C1 segment of cervical spinal cord (tissue), 14 donors: ENCODE results near the gene ZNF335.

ENCODE experiments used
- DNase-seq, 14 donors: peaks; one replicate each; lab custom pipeline; 2025; lab: John Stamatoyannopoulos, UW

Gene ZNF335

GRCh38 chr20:45951925-45952834 lies 19.8 kb downstream of the ZNF335 start:
- DNase-seq = no peak

GRCh38 chr20:45950330-45950646 lies 21.7 kb downstream of the ZNF335 start:
- DNase-seq = no peak

GRCh38 chr20:45949542-45950329 lies 22.3 kb downstream of the ZNF335 start:
- peak in 1 of 14 donors; percentile 38 for DNase-seq

- DNase-seq = no peak
These were observed 23.1 kb downstream of the ZNF335 start for GRCh38 chr20:45948742-45949541.

- no peak for DNase-seq
These were observed 23.7 kb downstream of the ZNF335 start for GRCh38 chr20:45948261-45948733.

- no peak for DNase-seq
These were observed 24.7 kb downstream of the ZNF335 start for GRCh38 chr20:45947110-45947866.

- DNase-seq = peak in 6 of 14 donors; percentile 12 to 55 (median 16)
These were observed 25.6 kb downstream of the ZNF335 start for GRCh38 chr20:45946149-45946970.

GRCh38 chr20:45945678-45946148 lies 26.3 kb downstream of the ZNF335 start:
- no peak for DNase-seq

- no peak for DNase-seq
These were observed 26.9 kb downstream of the ZNF335 start for GRCh38 chr20:45944965-45945677.

- no peak for DNase-seq
These were observed 27.6 kb downstream of the ZNF335 start for GRCh38 chr20:45944151-45944964.

- no peak for DNase-seq
These were observed 28.4 kb downstream of the ZNF335 start for GRCh38 chr20:45943613-45944012.

GRCh38 chr20:45940469-45940868 lies 31.5 kb downstream of the ZNF335 start:
- no peak for DNase-seq

- no peak for DNase-seq
These were observed 31.9 kb downstream of the ZNF335 start for GRCh38 chr20:45940053-45940452.

- no peak for DNase-seq
These were observed 33.1 kb downstream of the ZNF335 start for GRCh38 chr20:45938727-45939438.

- no peak for DNase-seq
These were observed 34.2 kb downstream of the ZNF335 start for GRCh38 chr20:45937765-45938164.

- peak in 1 of 14 donors; percentile 41 for DNase-seq
These were observed 36.5 kb downstream of the ZNF335 start for GRCh38 chr20:45935416-45936046.
